Measurements from ENCODE around the gene OR10V1.

Gene OR10V1

GRCh38 chr11:59678813-59679165, 34.9 kb downstream of the OR10V1 start:
- no peak overlapping the region for H3K27ac ChIP-seq
- no peaks in the 10 kb centered on the region for H3K36me3 ChIP-seq
- no peak for DNase-seq
- H3K9me3 ChIP-seq, result no peaks in the 10 kb centered on the region
- H3K27me3 ChIP-seq, result peaks cover 0 to 16% of the 10 kb centered on the region in 2 donors
- no peak overlapping the region for H3K4me3 ChIP-seq
- TF ChIP-seq, protein P1, sequence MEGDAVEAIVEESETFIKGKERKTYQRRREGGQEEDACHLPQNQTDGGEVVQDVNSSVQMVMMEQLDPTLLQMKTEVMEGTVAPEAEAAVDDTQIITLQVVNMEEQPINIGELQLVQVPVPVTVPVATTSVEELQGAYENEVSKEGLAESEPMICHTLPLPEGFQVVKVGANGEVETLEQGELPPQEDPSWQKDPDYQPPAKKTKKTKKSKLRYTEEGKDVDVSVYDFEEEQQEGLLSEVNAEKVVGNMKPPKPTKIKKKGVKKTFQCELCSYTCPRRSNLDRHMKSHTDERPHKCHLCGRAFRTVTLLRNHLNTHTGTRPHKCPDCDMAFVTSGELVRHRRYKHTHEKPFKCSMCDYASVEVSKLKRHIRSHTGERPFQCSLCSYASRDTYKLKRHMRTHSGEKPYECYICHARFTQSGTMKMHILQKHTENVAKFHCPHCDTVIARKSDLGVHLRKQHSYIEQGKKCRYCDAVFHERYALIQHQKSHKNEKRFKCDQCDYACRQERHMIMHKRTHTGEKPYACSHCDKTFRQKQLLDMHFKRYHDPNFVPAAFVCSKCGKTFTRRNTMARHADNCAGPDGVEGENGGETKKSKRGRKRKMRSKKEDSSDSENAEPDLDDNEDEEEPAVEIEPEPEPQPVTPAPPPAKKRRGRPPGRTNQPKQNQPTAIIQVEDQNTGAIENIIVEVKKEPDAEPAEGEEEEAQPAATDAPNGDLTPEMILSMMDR (IDR thresholded peaks at IDR 0.05), result no peak
- intact Hi-C loops (cut with DNase I; ENCODE audit: low total_unique reads), result loop anchor here (10.0 kb wide), 1 partner anchor 126 kb away; no protein-coding TSS in a partner anchor
- H3K4me1 ChIP-seq, result no peaks in the 10 kb centered on the region

- H3K36me3 ChIP-seq, result no peaks in the 10 kb centered on the region
- no peak overlapping the region for H3K27ac ChIP-seq
- intact Hi-C loops (cut with DNase I; ENCODE audit: low total_unique reads), result loop anchor here (10.0 kb wide), 1 partner anchor 127 kb away; no protein-coding TSS in a partner anchor
- H3K4me3 ChIP-seq, result no peak overlapping the region
- no peak for DNase-seq
- peaks cover 0 to 16% of the 10 kb centered on the region in 2 donors for H3K27me3 ChIP-seq
- TF ChIP-seq, protein P1 (IDR thresholded peaks at IDR 0.05), result no peak
- no peaks in the 10 kb centered on the region for H3K4me1 ChIP-seq
- no peaks in the 10 kb centered on the region for H3K9me3 ChIP-seq
Measured at GRCh38 chr11:59678118-59678812, 35.4 kb downstream of the OR10V1 start.

DNA sequence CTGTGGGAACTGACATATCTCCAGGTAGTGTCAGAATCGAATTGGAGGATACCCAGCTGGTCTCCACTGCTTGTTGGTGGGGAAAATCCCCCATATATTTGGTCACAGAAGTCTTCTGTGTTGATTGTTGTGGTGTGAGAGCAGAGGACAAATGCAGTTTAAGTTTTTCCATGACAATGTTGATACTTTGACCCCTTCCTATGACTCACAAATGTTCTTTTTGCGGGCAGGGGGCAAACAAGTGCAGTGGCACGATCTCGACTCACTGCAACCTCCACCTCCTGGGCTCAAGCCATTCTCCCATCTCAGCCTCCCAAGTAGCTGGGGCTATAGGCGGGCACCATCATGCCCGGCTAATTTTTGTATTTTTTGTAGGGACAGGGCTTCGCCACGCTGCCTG, 37.4 kb downstream of the OR10V1 start:
- no peaks in the 10 kb centered on the region for H3K9me3 ChIP-seq
- H3K36me3 ChIP-seq, result no peaks in the 10 kb centered on the region
- DNase-seq, result no peak
- TF ChIP-seq, protein P1 (IDR thresholded peaks at IDR 0.05), result no peak
- H3K27me3 ChIP-seq, result peaks cover 0 to 4% of the 10 kb centered on the region in 2 donors
- H3K27ac ChIP-seq, result no peak overlapping the region
- no peak overlapping the region for H3K4me3 ChIP-seq
- intact Hi-C loops (cut with DNase I; ENCODE audit: low total_unique reads), result loop anchor here (10.0 kb wide), 1 partner anchor 129 kb away; no protein-coding TSS in a partner anchor
- no peaks in the 10 kb centered on the region for H3K4me1 ChIP-seq

- Histone ChIP-seq H3K27ac (no peak overlapping the region), H3K27me3 (no peaks in the 10 kb centered on the region), H3K4me1 (peaks cover 0 to 9% (median 7%) of the 10 kb centered on the region in 4 donors), H3K4me3 (no peak overlapping the region), H3K36me3 (no peaks in the 10 kb centered on the region), H3K9me3 (no peaks in the 10 kb centered on the region)
- TF ChIP-seq, protein P1 (IDR thresholded peaks at IDR 0.05), result no peak
- no peak for DNase-seq
- intact Hi-C loops (cut with DNase I; ENCODE audit: low total_unique reads), result loop anchor here (10.0 kb wide), 1 partner anchor 131 kb away; no protein-coding TSS in a partner anchor
Measured at GRCh38 chr11:59674291-59674690, 39.4 kb downstream of the OR10V1 start.

DNA sequence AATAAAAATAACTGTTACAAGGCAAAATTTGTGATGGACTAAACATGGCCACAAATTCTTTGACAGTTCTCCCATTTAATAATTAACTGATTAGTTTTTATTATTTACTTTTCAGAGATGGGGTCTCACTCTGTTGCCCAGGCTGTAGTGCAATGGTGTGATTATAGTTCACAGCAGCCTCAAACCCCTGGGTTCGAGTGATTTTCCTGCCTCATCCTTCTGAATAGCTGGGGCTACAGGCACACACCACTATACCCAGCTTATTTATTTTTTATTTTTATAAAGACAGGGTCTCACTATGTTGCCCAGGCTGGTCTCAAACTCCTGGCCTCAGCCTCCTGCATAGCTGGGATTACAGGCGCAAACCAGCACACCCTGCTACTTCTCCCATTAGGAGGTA, 40.4 kb downstream of the OR10V1 start:
- Histone ChIP-seq H3K4me3 (no peak overlapping the region), H3K36me3 (no peaks in the 10 kb centered on the region), H3K4me1 (peaks cover 0 to 9% (median 7%) of the 10 kb centered on the region in 4 donors), H3K27ac (no peak overlapping the region), H3K9me3 (no peaks in the 10 kb centered on the region), H3K27me3 (no peaks in the 10 kb centered on the region)
- intact Hi-C loops (cut with DNase I; ENCODE audit: low total_unique reads), result loop anchor here (10.0 kb wide), 1 partner anchor 132 kb away; no protein-coding TSS in a partner anchor
- DNase-seq, result no peak
- TF ChIP-seq, protein P1 (IDR thresholded peaks at IDR 0.05), result no peak

All from tibial artery (tissue), 4 donors.